Naive thymus-derived CD4-positive, alpha-beta T cell (primary cell): ENCODE measurements around the gene NOL11. TPM values are rescaled to one million over a fixed set of nuclear protein-coding genes. Genes with fewer than 3 reads are reported as not detected.

ENCODE experiments used
- ATAC-seq: fragments of 150-1000 bp; cut with Tn5 transposase; 2 replicates; pipeline ENCODE4 v1.10.0; 2021; ENCODE audit warnings: mild to moderate bottlenecking, moderate library complexity
- CTCF ChIA-PET: fragments of 350-600 bp; sonication (Branson Sonifier 250); formaldehyde crosslinking; loops from one replicate; lab custom pipeline; 2021; ENCODE audit warnings: antibody characterized with exemption; lab: Charles Lee
- POLR2A ChIA-PET: fragments of 350-600 bp; sonication (Branson Sonifier 250); formaldehyde crosslinking; loops from one replicate; lab custom pipeline; 2021; ENCODE audit warnings: antibody characterized with exemption, inconsistent platforms; lab: Charles Lee
- DNase-seq, 9 donors: peaks; one replicate each; pipeline versions ENCODE4 v3.0.0 to v3.0.0-alpha.2; 2020 to 2022; ENCODE audit warnings: mixed read lengths in 1 of 9
- H3K27ac ChIP-seq: one replicate; pipeline ENCODE4 v1.7.0; 2013; ENCODE audit warnings: mild to moderate bottlenecking, low read depth, low read length, moderate library complexity
- H3K27me3 ChIP-seq, 2 donors: one replicate each; pipeline ENCODE4 v1.7.0; 2013; ENCODE audit warnings: low read length in 2 of 2, mild to moderate bottlenecking in 2 of 2, moderate library complexity in 2 of 2; ENCODE audit not compliant: control insufficient read depth in 2 of 2, insufficient read depth in 2 of 2
- H3K36me3 ChIP-seq, 3 experiments: 1 replicate in 2 of 3; 2 replicates in 1 of 3; pipeline ENCODE4 v1.7.0; 2013; ENCODE audit warnings: low read length in 3 of 3, mild to moderate bottlenecking in 3 of 3, moderate library complexity in 1 of 3; ENCODE audit not compliant: insufficient read depth in 3 of 3, control insufficient read depth in 2 of 3
- H3K4me1 ChIP-seq, 2 donors: one replicate each; pipeline ENCODE4 v1.7.0; 2013; ENCODE audit warnings: low read length in 2 of 2, mild to moderate bottlenecking in 2 of 2, moderate library complexity in 1 of 2; ENCODE audit not compliant: control insufficient read depth in 2 of 2, insufficient read depth in 2 of 2
- H3K4me3 ChIP-seq: 2 replicates; pipeline ENCODE4 v1.7.0; 2013; ENCODE audit warnings: mild to moderate bottlenecking, low read length
- H3K9me3 ChIP-seq, 3 experiments: 1 replicate in 2 of 3; 2 replicates in 1 of 3; pipeline ENCODE4 v1.7.0; 2013; ENCODE audit warnings: low read length in 3 of 3; ENCODE audit not compliant: control insufficient read depth in 2 of 3
- H3K27ac Mint-ChIP-seq, 9 donors: one replicate each; pipeline ENCODE4 v1.8.0; 2020 to 2022; ENCODE audit warnings: mixed read lengths in 9 of 9, mild to moderate bottlenecking in 8 of 9, moderate library complexity in 5 of 9, inconsistent platforms in 2 of 9
- H3K27me3 Mint-ChIP-seq, 5 donors: one replicate each; pipeline ENCODE4 v1.8.0; 2021 to 2022; ENCODE audit warnings: mixed read lengths in 5 of 5, mild to moderate bottlenecking in 1 of 5
- H3K36me3 Mint-ChIP-seq, 5 donors: one replicate each; pipeline ENCODE4 v1.8.0; 2020 to 2022; ENCODE audit warnings: mixed read lengths in 5 of 5, mild to moderate bottlenecking in 3 of 5, inconsistent platforms in 1 of 5
- H3K4me1 Mint-ChIP-seq, 7 donors: one replicate each; pipeline ENCODE4 v1.8.0; 2020 to 2022; ENCODE audit warnings: mixed read lengths in 7 of 7, mild to moderate bottlenecking in 3 of 7, inconsistent platforms in 1 of 7
- H3K4me3 Mint-ChIP-seq, 10 donors: one replicate each; pipeline ENCODE4 v1.8.0; 2020 to 2022; ENCODE audit warnings: mild to moderate bottlenecking in 10 of 10, mixed read lengths in 10 of 10, moderate library complexity in 6 of 10, inconsistent platforms in 2 of 10
- H3K9me3 Mint-ChIP-seq, 11 donors: one replicate each; pipeline ENCODE4 v1.8.0; 2020 to 2022; ENCODE audit warnings: mixed read lengths in 11 of 11, mild to moderate bottlenecking in 4 of 11, inconsistent platforms in 1 of 11, moderate library complexity in 1 of 11
- intact Hi-C, 2 donors: fragments of 100-400 bp; cut with micrococcal nuclease; formaldehyde crosslinking; loops; one replicate each; pipeline ENCODE4 v1.15.1; 2023
- polyA plus RNA-seq, 2 donors: library from polyadenylated mRNA; unstranded; fragments of 300-500 nt; fragmentation: Illumina TruSeq; gene quantifications; one replicate each; pipeline ENCODE4 v1.2.3, GENCODE V29; 2021
- total RNA-seq, 6 experiments: library from RNA in 5 of 6; stranded (reverse) in 5 of 6; gene quantifications; 1 replicate in 5 of 6; 2 replicates in 1 of 6; pipeline ENCODE4 v1.2.3 and lab custom pipeline; 2021 to 2026

Gene NOL11
- total RNA-seq: 10 to 100 TPM; 50.0 to 72.9 (median 65.1) TPM
- polyA plus RNA-seq: 10 to 100 TPM; 33.6 to 49.1 TPM
- 80.2 reads per million, percentile 80 among the genes with 10 or more reads in this experiment for total RNA-seq (lab: John Stamatoyannopoulos, UW)

DNA sequence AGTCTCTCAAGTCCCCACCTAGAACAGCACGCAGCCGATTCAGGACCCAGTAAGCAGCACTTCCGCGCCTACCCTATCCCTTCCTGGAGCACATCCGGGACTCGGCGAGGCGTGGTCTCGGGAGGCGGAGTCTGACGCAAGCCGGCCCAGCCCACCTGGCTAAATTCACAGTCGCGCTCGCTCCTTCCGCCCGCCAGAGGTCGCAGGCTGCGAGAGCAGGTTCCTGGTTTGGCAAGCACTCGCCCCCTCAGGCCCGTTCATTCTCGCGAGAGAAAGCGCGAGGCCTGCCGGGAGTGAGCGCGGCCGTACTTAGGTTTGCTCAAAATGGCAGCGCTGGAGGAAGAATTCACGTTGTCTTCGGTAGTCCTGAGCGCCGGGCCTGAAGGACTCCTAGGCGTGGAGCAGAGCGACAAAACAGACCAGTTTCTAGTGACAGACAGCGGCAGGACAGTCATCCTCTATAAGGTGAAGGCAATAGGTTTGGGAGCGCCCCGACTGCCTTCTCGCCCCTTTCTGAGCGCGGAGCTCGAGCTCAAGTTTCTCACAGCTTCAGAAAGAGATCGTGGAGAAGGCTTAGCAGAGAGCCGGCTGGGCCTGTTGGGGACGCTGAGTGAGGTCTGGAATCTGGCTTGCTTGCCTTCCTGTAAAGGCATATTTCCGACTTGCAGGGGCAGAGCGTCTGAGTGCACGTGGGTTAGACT is at the start of gene NOL11:
NOL11 (plus strand) TSS at position 313 of the 701 bp plus-strand sequence; CDS start at position 325, 12 bp downstream.
- peaks cover 0 to 4% (median 0%) of the 10 kb centered on the region in 11 donors for H3K9me3 Mint-ChIP-seq
- peaks cover 10 to 18% (median 14%) of the 10 kb centered on the region in 5 donors for H3K36me3 Mint-ChIP-seq
- H3K27me3 ChIP-seq: no peaks in the 10 kb centered on the region
- peak within 1 kb of the TSS; percentile 95 to 100 (median 100) for H3K4me3 Mint-ChIP-seq
- ChIA-PET CTCF (interaction anchor here (0.6 to 1.8 kb wide), 4 partner anchors 11 to 343 kb away, joined by 3 to 5 read pairs (median 3); no protein-coding TSS in a partner anchor), POLR2A (interaction anchor here (0.6 to 2.3 kb wide), 19 partner anchors 9 to 795 kb away, joined by 3 to 15 read pairs (median 4); partner anchors contain the start of genes PRKAR1A and PSMD12)
- intact Hi-C loops: loop anchor here (1.0 to 5.0 kb wide), 10 partner anchors 108 to 795 kb away; partner anchors contain the start of genes BPTF (in 2 of the 2), HELZ (in 2 of the 2), PRKAR1A (in 2 of the 2) and PSMD12 (in 2 of the 2)
- H3K36me3 ChIP-seq: peaks cover 7 to 30% (median 13%) of the 10 kb centered on the region in 3 experiments
- H3K4me1 ChIP-seq: peaks cover 14 to 20% of the 10 kb centered on the region in 2 donors
- peak within 1 kb of the TSS; percentile 95 for H3K27ac ChIP-seq
- H3K27ac Mint-ChIP-seq: peak within 1 kb of the TSS; percentile 96 to 100 (median 99)
- H3K27me3 Mint-ChIP-seq: peaks cover 0 to 5% (median 0%) of the 10 kb centered on the region in 5 donors
- peaks cover 7 to 47% (median 28%) of the 10 kb centered on the region in 7 donors for H3K4me1 Mint-ChIP-seq
- ATAC-seq: peak; percentile 98
- DNase-seq: peak; percentile 97 to 100 (median 99)
- peak within 1 kb of the TSS; percentile 96 for H3K4me3 ChIP-seq
- H3K9me3 ChIP-seq: no peaks in the 10 kb centered on the region

GRCh38 chr17:67671493-67671892 is 46.2 kb upstream of the NOL11 start:
- Mint-ChIP-seq H3K4me1 (peaks cover 0 to 4% (median 0%) of the 10 kb centered on the region in 7 donors), H3K27ac (peak overlapping the region in 4 of 9 donors; percentile 22 to 55 (median 40)), H3K4me3 (no peak overlapping the region), H3K27me3 (no peaks in the 10 kb centered on the region), H3K9me3 (peaks cover 0 to 5% (median 0%) of the 10 kb centered on the region in 11 donors), H3K36me3 (peaks cover 0 to 34% (median 15%) of the 10 kb centered on the region in 5 donors)
- H3K9me3 ChIP-seq: no peaks in the 10 kb centered on the region
- no peaks in the 10 kb centered on the region for H3K4me1 ChIP-seq
- POLR2A ChIA-PET: no interaction called here
- H3K4me3 ChIP-seq: no peak overlapping the region
- DNase-seq: no peak
- ATAC-seq: no peak
- no peaks in the 10 kb centered on the region for H3K27me3 ChIP-seq
- intact Hi-C loops: no loop called here
- CTCF ChIA-PET: no interaction called here
- H3K36me3 ChIP-seq: peaks cover 6 to 54% (median 9%) of the 10 kb centered on the region in 3 experiments
- H3K27ac ChIP-seq: no peak overlapping the region

DNA sequence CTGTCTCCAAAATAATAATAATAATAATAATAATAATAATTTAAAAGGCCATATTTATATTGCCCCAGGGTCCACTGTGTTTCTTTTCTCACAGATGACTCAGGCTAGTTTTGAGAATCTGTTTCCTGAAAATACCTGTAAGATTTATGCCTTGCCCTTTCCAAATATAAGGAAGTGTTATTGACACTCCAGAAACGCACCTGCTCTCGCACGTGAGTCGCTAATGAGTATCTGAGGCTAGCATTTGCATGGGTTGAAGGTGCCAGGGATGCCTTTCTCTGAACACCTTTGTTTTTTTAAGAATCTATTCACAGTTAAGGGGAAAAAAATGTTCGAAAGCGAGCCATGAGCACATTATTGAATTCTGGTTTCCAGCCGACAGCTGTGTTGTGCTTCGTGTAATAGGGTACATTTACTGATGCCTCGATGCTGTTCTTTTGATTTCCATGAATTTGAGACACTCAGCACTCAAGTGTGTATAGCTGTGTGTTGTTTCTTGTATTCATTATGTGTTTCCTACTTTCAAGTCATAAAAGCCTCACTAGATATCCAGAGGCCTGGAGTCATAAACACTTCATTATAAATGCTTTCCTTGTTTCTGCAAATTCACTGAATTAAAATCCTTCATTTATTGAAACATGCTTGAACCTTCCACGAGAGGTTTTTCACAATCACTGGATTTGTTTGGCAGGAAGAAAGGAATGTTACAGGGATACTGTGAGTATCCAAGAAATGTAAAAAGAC is 45.0 kb upstream of the NOL11 start:
- peaks cover 7 to 39% (median 22%) of the 10 kb centered on the region in 5 donors for H3K36me3 Mint-ChIP-seq

DNA sequence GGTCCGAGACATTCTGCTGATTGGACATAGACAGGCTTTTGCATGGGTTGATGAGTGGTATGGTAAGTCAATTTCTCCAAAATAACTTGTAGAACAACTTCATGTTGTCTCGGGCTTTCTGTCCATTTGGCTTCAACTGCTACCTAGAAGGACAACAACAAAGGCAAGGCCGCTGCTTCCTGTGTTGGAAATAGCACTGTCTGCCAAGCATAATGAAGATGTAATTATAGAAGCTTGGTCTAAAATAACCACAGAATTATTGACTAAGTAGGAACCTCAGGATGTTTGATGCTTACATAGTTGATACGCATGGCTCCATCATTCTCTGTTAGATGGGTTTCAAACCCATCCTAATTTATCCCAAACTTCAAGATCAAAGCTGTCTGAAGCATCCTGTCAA is 42.3 kb upstream of the NOL11 start:
- no peaks in the 10 kb centered on the region for H3K9me3 ChIP-seq
- Mint-ChIP-seq H3K4me1 (peaks cover 0 to 27% (median 12%) of the 10 kb centered on the region in 7 donors), H3K27ac (peak overlapping the region in 1 of 9 donors; percentile 12), H3K9me3 (peaks cover 0 to 1% (median 0%) of the 10 kb centered on the region in 11 donors), H3K27me3 (no peaks in the 10 kb centered on the region), H3K4me3 (no peak overlapping the region), H3K36me3 (peaks cover 2 to 40% (median 18%) of the 10 kb centered on the region in 5 donors)
- no peak overlapping the region for H3K4me3 ChIP-seq
- ChIA-PET CTCF (no interaction called here), POLR2A (no interaction called here)
- DNase-seq (no peak), ATAC-seq (no peak)
- intact Hi-C loops: no loop called here
- peaks cover 12 to 68% (median 22%) of the 10 kb centered on the region in 3 experiments for H3K36me3 ChIP-seq
- H3K27ac ChIP-seq: no peak overlapping the region
- H3K27me3 ChIP-seq: no peaks in the 10 kb centered on the region
- peaks cover 0 to 4% of the 10 kb centered on the region in 2 donors for H3K4me1 ChIP-seq

More for the DNA sequence above, 45.0 kb upstream of the NOL11 start:
- Mint-ChIP-seq H3K27ac (peak overlapping the region in 1 of 9 donors; percentile 28), H3K27me3 (no peaks in the 10 kb centered on the region), H3K4me1 (peaks cover 0 to 10% (median 0%) of the 10 kb centered on the region in 7 donors), H3K4me3 (no peak overlapping the region), H3K9me3 (peaks cover 0 to 5% (median 0%) of the 10 kb centered on the region in 11 donors)
- CTCF ChIA-PET: no interaction called here
- Histone ChIP-seq H3K36me3 (peaks cover 6 to 67% (median 12%) of the 10 kb centered on the region in 3 experiments), H3K27ac (no peak overlapping the region), H3K9me3 (no peaks in the 10 kb centered on the region), H3K4me1 (no peaks in the 10 kb centered on the region), H3K4me3 (no peak overlapping the region), H3K27me3 (no peaks in the 10 kb centered on the region)
- ATAC-seq (no peak), DNase-seq (no peak)
- POLR2A ChIA-PET: no interaction called here
- intact Hi-C loops: no loop called here

GRCh38 chr17:67676305-67676704 is 41.4 kb upstream of the NOL11 start:
- Histone ChIP-seq H3K27me3 (no peaks in the 10 kb centered on the region), H3K27ac (no peak overlapping the region), H3K36me3 (peaks cover 12 to 62% (median 22%) of the 10 kb centered on the region in 3 experiments), H3K4me1 (peaks cover 0 to 4% of the 10 kb centered on the region in 2 donors), H3K9me3 (no peaks in the 10 kb centered on the region), H3K4me3 (no peak overlapping the region)
- intact Hi-C loops: no loop called here
- DNase-seq (no peak), ATAC-seq (no peak)
- CTCF ChIA-PET: interaction anchor here (0.6 kb wide), 1 partner anchor 611 kb away, joined by 5 read pairs; no protein-coding TSS in a partner anchor
- Mint-ChIP-seq H3K4me1 (peaks cover 0 to 34% (median 15%) of the 10 kb centered on the region in 7 donors), H3K27me3 (no peaks in the 10 kb centered on the region), H3K9me3 (peaks cover 0 to 1% (median 0%) of the 10 kb centered on the region in 11 donors), H3K4me3 (no peak overlapping the region), H3K27ac (peak overlapping the region in 3 of 9 donors; percentile 6 to 73 (median 58)), H3K36me3 (peaks cover 2 to 40% (median 18%) of the 10 kb centered on the region in 5 donors)
- POLR2A ChIA-PET: no interaction called here

- peaks cover 0 to under 1% (median 0%) of the 10 kb centered on the region in 11 donors for H3K9me3 Mint-ChIP-seq
- no peak for ATAC-seq
- H3K27ac ChIP-seq: peak overlapping the region; percentile 22
These were observed 39.3 kb upstream of the NOL11 start for GRCh38 chr17:67678414-67678813.

More at GRCh38 chr17:67678414-67678813, 39.3 kb upstream of the NOL11 start:
- Histone ChIP-seq H3K4me3 (no peak overlapping the region), H3K27me3 (no peaks in the 10 kb centered on the region), H3K9me3 (no peaks in the 10 kb centered on the region), H3K36me3 (peaks cover 6 to 47% (median 17%) of the 10 kb centered on the region in 3 experiments), H3K4me1 (peaks cover 0 to 4% of the 10 kb centered on the region in 2 donors)
- Mint-ChIP-seq H3K4me1 (peaks cover 0 to 34% (median 15%) of the 10 kb centered on the region in 7 donors), H3K36me3 (peaks cover 2 to 31% (median 14%) of the 10 kb centered on the region in 5 donors), H3K27me3 (no peaks in the 10 kb centered on the region), H3K27ac (peak overlapping the region in 4 of 9 donors; percentile 45 to 88 (median 68)), H3K4me3 (no peak overlapping the region)
- ChIA-PET CTCF (no interaction called here), POLR2A (no interaction called here)
- DNase-seq: no peak
- intact Hi-C loops: no loop called here
